ENCODE measurements around the gene AGBL4.
A peak's percentile ranks its signal among the peaks of the same experiment; 100 is the strongest.

AGBL4 gene

GRCh38 chr1:49183489-49183888 is 840.3 kb downstream of the AGBL4 start:
- H3K4me3 ChIP-seq (ENCODE audit: low read length) = no peak overlapping the region
- DNase-seq (ENCODE audit: low read depth) = no peak
- TF ChIP-seq CTCF (IDR thresholded peaks at IDR 0.05; ENCODE audit: insufficient read depth, low read depth, low read length, missing control alignments) = no peak

DNA sequence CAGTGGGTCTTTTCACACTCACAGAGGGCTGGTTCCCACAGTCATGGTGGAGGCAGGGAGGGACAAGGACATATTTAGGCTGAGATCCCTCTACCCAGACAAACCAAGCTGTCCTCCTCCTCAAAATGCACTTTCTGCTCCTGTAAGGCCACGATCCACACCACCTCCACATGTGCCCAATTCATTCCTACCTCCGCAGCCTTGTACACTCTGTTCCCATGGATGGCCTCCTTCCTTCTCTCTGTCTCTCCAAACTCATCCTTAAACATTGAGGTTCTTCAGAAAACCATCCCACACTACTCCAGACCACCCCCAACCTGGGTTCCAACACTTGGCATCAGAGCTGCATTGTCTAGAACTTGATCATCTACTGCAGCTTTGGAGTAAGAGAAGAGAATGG is 842.7 kb downstream of the AGBL4 start:
- H3K4me3 ChIP-seq (ENCODE audit: low read length) = no peak overlapping the region
- TF ChIP-seq CTCF (IDR thresholded peaks at IDR 0.05; ENCODE audit: insufficient read depth, low read depth, low read length, missing control alignments) = no peak
- DNase-seq (ENCODE audit: low read depth) = no peak

- TF ChIP-seq CTCF (IDR thresholded peaks at IDR 0.05; ENCODE audit: insufficient read depth, low read depth, low read length, missing control alignments) = no peak
- DNase-seq (ENCODE audit: low read depth) = no peak
- no peak overlapping the region for H3K4me3 ChIP-seq (ENCODE audit: low read length)
Observed at GRCh38 chr1:49171941-49172593, 851.7 kb downstream of the AGBL4 start.

DNA sequence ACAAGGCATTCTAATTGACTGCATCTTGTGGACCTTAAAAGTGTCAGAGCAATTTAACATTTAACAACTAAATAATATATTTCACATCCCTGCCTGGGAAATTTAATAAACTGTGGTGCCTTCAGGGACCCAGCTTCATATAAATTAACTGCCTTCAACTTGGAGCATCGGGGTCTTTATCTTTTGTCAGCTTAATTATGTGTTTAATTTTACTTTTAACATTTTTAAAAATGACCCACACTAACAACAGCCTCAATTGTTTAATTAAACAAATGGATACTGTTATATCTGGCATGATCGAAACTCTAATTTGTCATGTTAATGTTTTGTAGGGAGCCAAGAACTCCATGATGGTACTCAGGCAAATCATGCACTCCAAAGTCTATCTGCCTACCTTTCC is 857.7 kb downstream of the AGBL4 start:
- no peak overlapping the region for H3K4me3 ChIP-seq (ENCODE audit: low read length)
- TF ChIP-seq CTCF (IDR thresholded peaks at IDR 0.05; ENCODE audit: insufficient read depth, low read depth, low read length, missing control alignments) = no peak
- no peak for DNase-seq (ENCODE audit: low read depth)

DNA sequence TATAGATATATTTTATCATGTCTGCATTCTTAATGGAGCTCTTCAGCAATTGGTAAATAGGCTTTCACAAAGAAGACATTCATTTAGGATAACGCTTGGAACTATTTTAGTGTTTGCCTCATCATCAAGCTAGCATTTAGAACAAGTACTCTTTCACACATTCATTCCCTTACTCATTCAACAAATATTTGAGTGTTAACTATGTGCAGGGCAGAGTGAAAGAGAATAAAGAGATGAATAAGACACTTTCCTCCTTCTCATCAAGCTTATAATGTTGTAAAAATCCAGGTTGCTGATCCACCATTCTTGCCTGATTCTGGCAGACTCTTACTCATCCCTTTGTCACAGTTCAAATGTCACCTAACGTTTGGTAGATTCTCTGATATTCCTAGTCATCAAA is 860.7 kb downstream of the AGBL4 start:
- no peak overlapping the region for H3K4me3 ChIP-seq (ENCODE audit: low read length)
- TF ChIP-seq CTCF (IDR thresholded peaks at IDR 0.05; ENCODE audit: insufficient read depth, low read depth, low read length, missing control alignments) = no peak
- peak; percentile 20 for DNase-seq (ENCODE audit: low read depth)

DNA sequence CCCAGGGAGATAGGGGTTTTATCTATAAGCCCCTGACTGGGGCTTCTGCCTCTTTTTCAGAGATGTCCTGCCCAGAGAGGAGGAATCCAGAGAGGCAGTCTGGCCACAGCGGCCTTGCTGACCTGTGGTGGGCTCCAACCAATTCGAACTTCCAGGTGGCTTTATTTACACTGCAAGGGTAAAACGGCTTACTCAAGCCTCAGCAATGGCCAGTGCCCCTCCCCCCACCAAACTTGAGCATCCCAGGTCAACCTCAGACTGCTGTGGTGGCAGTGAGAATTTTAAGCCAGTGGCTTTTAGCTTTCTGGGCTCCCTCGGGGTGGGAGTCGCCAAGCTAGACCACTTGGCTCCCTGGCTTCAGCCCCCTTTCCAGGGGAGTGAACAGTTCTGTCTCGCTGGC is 863.1 kb downstream of the AGBL4 start:
- TF ChIP-seq CTCF (IDR thresholded peaks at IDR 0.05; ENCODE audit: insufficient read depth, low read depth, low read length, missing control alignments) = no peak
- no peak for DNase-seq (ENCODE audit: low read depth)
- no peak overlapping the region for H3K4me3 ChIP-seq (ENCODE audit: low read length)

- DNase-seq (ENCODE audit: low read depth) = no peak
- TF ChIP-seq CTCF (IDR thresholded peaks at IDR 0.05; ENCODE audit: insufficient read depth, low read depth, low read length, missing control alignments) = no peak
- no peak overlapping the region for H3K4me3 ChIP-seq (ENCODE audit: low read length)
Observed at GRCh38 chr1:49136738-49137251, 887.0 kb downstream of the AGBL4 start.
